DMS 273 (cell line): ENCODE data around the gene ZBED3.
A peak's percentile ranks its signal among the peaks of the same experiment; 100 is the strongest.
"Not testable (repeated sequence)": the region's sequence is repeated elsewhere in the genome, so short reads cannot be mapped to it uniquely, and the experiment has no call there.

Experiments
- DNase-seq: peaks from one replicate; lab custom pipeline; 2025; ENCODE audit not compliant: unreplicated experiment; lab: John Stamatoyannopoulos, UW

Gene ZBED3

GRCh38 chr5:77086689-77087483 lies at the start of gene ZBED3:
ZBED3 (minus strand) TSS chr5:77087285; CDS start chr5:77077878, 9,407 bp downstream.
- DNase-seq: peak; percentile 92

GRCh38 chr5:77133061-77133758 lies 46.1 kb upstream of the ZBED3 start:
- DNase-seq: peak; percentile 40

- no peak for DNase-seq
Measured at GRCh38 chr5:77131361-77131760, 44.3 kb upstream of the ZBED3 start.

- DNase-seq: peak; percentile 76
Measured at GRCh38 chr5:77129391-77129990, 42.4 kb upstream of the ZBED3 start.

GRCh38 chr5:77128411-77129061 lies 41.5 kb upstream of the ZBED3 start:
- no peak for DNase-seq

GRCh38 chr5:77123057-77123456 lies 36.0 kb upstream of the ZBED3 start:
- DNase-seq: no peak

- no peak for DNase-seq
Measured at GRCh38 chr5:77120706-77121105, 33.6 kb upstream of the ZBED3 start.

GRCh38 chr5:77120086-77120485 lies 33.0 kb upstream of the ZBED3 start:
- no peak for DNase-seq

GRCh38 chr5:77117161-77117560 lies 30.1 kb upstream of the ZBED3 start:
- DNase-seq: no peak

GRCh38 chr5:77107035-77107434 lies 19.9 kb upstream of the ZBED3 start:
- DNase-seq: not testable (repeated sequence)

GRCh38 chr5:77104813-77105212 lies 17.7 kb upstream of the ZBED3 start:
- DNase-seq: no peak

- DNase-seq: no peak
Measured at GRCh38 chr5:77103457-77103856, 16.4 kb upstream of the ZBED3 start.

GRCh38 chr5:77102549-77102948 lies 15.5 kb upstream of the ZBED3 start:
- no peak for DNase-seq

- DNase-seq: no peak
Measured at GRCh38 chr5:77101298-77101697, 14.2 kb upstream of the ZBED3 start.

GRCh38 chr5:77095189-77095588 lies 8.1 kb upstream of the ZBED3 start:
- DNase-seq: no peak

- DNase-seq: peak; percentile 48
Measured at GRCh38 chr5:77087484-77088261, 588 bp upstream of the ZBED3 start.

- DNase-seq: no peak
Measured at GRCh38 chr5:77086368-77086688, 757 bp downstream of the ZBED3 start.

- DNase-seq: no peak
Measured at GRCh38 chr5:77083088-77083487, 4.0 kb downstream of the ZBED3 start.

GRCh38 chr5:77082280-77082679 lies 4.8 kb downstream of the ZBED3 start:
- no peak for DNase-seq

- DNase-seq: no peak
Measured at GRCh38 chr5:77080905-77081304, 6.2 kb downstream of the ZBED3 start.

GRCh38 chr5:77080479-77080878 lies 6.6 kb downstream of the ZBED3 start:
- not testable (repeated sequence) for DNase-seq
